ENCODE measurements around the gene APOL6. TPM values are rescaled to one million over a fixed set of nuclear protein-coding genes. Genes with fewer than 3 reads are reported as not detected.

The APOL6 gene
- total and polyA plus RNA-seq, 2 of the 13 experiments (the other 11 are each of a cell fraction or from before 2014, with no cell fraction given) = 5.2 to 7.5 TPM

GRCh38 chr22:35642305-35642741 is 5.9 kb upstream of the APOL6 start (continued):
- TF ChIP-seq, protein P1, sequence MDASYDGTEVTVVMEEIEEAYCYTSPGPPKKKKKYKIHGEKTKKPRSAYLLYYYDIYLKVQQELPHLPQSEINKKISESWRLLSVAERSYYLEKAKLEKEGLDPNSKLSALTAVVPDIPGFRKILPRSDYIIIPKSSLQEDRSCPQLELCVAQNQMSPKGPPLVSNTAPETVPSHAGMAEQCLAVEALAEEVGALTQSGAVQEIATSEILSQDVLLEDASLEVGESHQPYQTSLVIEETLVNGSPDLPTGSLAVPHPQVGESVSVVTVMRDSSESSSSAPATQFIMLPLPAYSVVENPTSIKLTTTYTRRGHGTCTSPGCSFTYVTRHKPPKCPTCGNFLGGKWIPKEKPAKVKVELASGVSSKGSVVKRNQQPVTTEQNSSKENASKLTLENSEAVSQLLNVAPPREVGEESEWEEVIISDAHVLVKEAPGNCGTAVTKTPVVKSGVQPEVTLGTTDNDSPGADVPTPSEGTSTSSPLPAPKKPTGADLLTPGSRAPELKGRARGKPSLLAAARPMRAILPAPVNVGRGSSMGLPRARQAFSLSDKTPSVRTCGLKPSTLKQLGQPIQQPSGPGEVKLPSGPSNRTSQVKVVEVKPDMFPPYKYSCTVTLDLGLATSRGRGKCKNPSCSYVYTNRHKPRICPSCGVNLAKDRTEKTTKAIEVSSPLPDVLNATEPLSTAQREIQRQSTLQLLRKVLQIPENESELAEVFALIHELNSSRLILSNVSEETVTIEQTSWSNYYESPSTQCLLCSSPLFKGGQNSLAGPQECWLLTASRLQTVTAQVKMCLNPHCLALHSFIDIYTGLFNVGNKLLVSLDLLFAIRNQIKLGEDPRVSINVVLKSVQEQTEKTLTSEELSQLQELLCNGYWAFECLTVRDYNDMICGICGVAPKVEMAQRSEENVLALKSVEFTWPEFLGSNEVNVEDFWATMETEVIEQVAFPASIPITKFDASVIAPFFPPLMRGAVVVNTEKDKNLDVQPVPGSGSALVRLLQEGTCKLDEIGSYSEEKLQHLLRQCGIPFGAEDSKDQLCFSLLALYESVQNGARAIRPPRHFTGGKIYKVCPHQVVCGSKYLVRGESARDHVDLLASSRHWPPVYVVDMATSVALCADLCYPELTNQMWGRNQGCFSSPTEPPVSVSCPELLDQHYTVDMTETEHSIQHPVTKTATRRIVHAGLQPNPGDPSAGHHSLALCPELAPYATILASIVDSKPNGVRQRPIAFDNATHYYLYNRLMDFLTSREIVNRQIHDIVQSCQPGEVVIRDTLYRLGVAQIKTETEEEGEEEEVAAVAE (CRISPR knock-in tag; IDR thresholded peaks at IDR 0.05; ENCODE audit: borderline replicate concordance) = 0 out of 2 replicates have a peak, but pooled peaks have one; percentile 63
- TF ChIP-seq NR3C1 (CRISPR knock-in tag; IDR thresholded peaks at IDR 0.05) (no peak), TOPORS (CRISPR knock-in tag; IDR thresholded peaks at IDR 0.05) (no peak), ZNF331 (CRISPR knock-in tag; IDR thresholded peaks at IDR 0.05) (peak; percentile 74; the same call in 1 of the 2 replicates), ZNF724P (CRISPR knock-in tag; IDR thresholded peaks at IDR 0.05; ENCODE audit: borderline replicate concordance) (no peak), ZNF136 (CRISPR knock-in tag; IDR thresholded peaks at IDR 0.05; ENCODE audit: low read depth) (no peak), ZNF460 (CRISPR knock-in tag; IDR thresholded peaks at IDR 0.05; ENCODE audit: borderline replicate concordance) (no peak), HDAC1 (CRISPR knock-in tag; IDR thresholded peaks at IDR 0.05) (0 out of 2 replicates have a peak, but pooled peaks have one; percentile 42), THYN1 (CRISPR knock-in tag; IDR thresholded peaks at IDR 0.05; ENCODE audit: borderline replicate concordance, low read depth) (no peak), MIER3 (CRISPR knock-in tag; IDR thresholded peaks at IDR 0.05; ENCODE audit: borderline replicate concordance) (no peak), RFX3 (CRISPR knock-in tag; IDR thresholded peaks at IDR 0.05) (no peak), MED1 (CRISPR knock-in tag; IDR thresholded peaks at IDR 0.05) (peak; percentile 62), MYNN (CRISPR knock-in tag; IDR thresholded peaks at IDR 0.05; ENCODE audit: low read depth) (no peak), AHDC1 (CRISPR knock-in tag; IDR thresholded peaks at IDR 0.05; ENCODE audit: borderline replicate concordance) (no peak; the same call in 1 of the 2 replicates), ZC3H4 (CRISPR knock-in tag; IDR thresholded peaks at IDR 0.05; ENCODE audit: borderline replicate concordance) (no peak), SALL1 (CRISPR knock-in tag; IDR thresholded peaks at IDR 0.05) (peak; percentile 80), GLI4 (CRISPR knock-in tag; IDR thresholded peaks at IDR 0.05; ENCODE audit: borderline replicate concordance) (no peak), ZNF749 (CRISPR knock-in tag; IDR thresholded peaks at IDR 0.05; ENCODE audit: borderline replicate concordance) (no peak)
- TF ChIP-seq, protein P2, sequence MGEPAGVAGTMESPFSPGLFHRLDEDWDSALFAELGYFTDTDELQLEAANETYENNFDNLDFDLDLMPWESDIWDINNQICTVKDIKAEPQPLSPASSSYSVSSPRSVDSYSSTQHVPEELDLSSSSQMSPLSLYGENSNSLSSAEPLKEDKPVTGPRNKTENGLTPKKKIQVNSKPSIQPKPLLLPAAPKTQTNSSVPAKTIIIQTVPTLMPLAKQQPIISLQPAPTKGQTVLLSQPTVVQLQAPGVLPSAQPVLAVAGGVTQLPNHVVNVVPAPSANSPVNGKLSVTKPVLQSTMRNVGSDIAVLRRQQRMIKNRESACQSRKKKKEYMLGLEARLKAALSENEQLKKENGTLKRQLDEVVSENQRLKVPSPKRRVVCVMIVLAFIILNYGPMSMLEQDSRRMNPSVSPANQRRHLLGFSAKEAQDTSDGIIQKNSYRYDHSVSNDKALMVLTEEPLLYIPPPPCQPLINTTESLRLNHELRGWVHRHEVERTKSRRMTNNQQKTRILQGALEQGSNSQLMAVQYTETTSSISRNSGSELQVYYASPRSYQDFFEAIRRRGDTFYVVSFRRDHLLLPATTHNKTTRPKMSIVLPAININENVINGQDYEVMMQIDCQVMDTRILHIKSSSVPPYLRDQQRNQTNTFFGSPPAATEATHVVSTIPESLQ (CRISPR knock-in tag; conservative IDR thresholded peaks at IDR 0.05) = no peak
